Measurements from ENCODE around the gene RSAD1. TPM values are rescaled to one million over a fixed set of nuclear protein-coding genes. Genes with fewer than 3 reads are reported as not detected.

RSAD1 gene
- total and polyA plus RNA-seq, 10 of the 15 experiments (the other 5 are each of a cell fraction or from before 2014, with no cell fraction given), result 2.5 to 28.1 (median 22.6) TPM

DNA sequence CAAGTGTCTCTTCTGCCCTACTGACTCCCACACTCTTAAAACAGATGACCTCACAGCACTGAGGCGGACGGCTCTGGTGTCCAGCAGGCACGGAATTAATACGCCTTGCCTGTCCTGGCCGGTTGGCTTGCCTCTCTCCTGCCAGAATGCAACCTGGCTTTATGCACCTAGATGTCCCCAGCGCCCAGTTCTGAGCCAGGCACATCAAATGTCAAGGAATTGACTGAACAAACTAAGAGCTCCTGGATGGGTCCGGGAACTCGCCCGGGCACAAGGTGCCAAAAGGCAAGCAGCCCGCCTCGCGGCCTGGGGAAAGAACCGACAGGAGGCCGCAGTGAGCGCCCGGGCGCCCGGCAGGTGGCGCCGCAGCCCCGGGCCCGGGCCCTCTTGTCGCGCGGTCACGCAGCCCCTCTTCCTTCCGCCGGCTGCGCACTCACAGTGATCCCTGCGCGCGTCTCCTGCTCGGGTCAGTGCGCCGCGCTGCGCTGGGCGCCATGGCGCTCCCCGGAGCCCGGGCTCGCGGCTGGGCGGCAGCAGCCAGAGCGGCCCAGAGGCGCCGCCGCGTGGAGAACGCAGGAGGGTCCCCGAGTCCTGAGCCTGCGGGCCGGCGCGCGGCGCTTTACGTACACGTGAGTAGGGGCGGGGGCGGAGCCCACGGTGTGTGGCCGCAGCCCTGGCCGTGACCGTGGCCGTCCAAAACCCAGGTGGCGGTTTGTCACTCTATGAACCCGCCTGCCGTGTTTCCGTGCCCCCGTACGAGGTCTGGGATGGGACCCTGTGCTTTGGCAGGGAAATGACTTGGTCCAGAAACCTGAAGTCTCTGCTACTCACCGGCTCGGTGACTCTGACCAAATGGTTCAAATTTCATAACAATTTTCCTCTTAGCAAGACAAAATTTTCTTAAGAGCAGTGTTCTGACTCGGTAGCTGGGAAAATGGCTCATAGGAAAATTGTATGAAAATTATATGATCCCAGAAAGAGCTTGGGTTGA lies at the start of gene RSAD1 (continued):
- TF ChIP-seq ASH2L (IDR thresholded peaks at IDR 0.05; ENCODE audit: borderline replicate concordance, low read depth) (0 out of 2 replicates have a peak, but pooled peaks have one; percentile 17), NFIC (IDR thresholded peaks at IDR 0.05; ENCODE audit: low read depth, low read length) (no peak), BACH1 (IDR thresholded peaks at IDR 0.05; ENCODE audit: borderline replicate concordance) (peak; percentile 95), RCOR1 (conservative IDR thresholded peaks at IDR 0.05; ENCODE audit: low read depth, low read length) (peak; percentile 78; the same call in 1 of the 2 replicates), BCL11A (IDR thresholded peaks at IDR 0.05; ENCODE audit: low read depth, low read length) (no peak), CEBPB (IDR thresholded peaks at IDR 0.05; ENCODE audit: borderline replicate concordance in 1 of 2, low read depth in 2 of 2, low read length in 2 of 2) (no peak), RAD21 (IDR thresholded peaks at IDR 0.05; ENCODE audit: insufficient read depth, low read depth, low read length) (peak; percentile 54), MYC (IDR thresholded peaks at IDR 0.05; ENCODE audit: insufficient read depth, insufficient read length, insufficient replicate concordance, low read length, severe bottlenecking) (peak; percentile 65), DPF2 (IDR thresholded peaks at IDR 0.05) (peak; percentile 91), TARDBP (IDR thresholded peaks at IDR 0.05; ENCODE audit: borderline replicate concordance) (no peak), RB1 (IDR thresholded peaks at IDR 0.05; ENCODE audit: borderline replicate concordance) (peak; percentile 97)
- TF ChIP-seq, protein P1, sequence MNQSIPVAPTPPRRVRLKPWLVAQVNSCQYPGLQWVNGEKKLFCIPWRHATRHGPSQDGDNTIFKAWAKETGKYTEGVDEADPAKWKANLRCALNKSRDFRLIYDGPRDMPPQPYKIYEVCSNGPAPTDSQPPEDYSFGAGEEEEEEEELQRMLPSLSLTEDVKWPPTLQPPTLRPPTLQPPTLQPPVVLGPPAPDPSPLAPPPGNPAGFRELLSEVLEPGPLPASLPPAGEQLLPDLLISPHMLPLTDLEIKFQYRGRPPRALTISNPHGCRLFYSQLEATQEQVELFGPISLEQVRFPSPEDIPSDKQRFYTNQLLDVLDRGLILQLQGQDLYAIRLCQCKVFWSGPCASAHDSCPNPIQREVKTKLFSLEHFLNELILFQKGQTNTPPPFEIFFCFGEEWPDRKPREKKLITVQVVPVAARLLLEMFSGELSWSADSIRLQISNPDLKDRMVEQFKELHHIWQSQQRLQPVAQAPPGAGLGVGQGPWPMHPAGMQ (IDR thresholded peaks at IDR 0.05; ENCODE audit: borderline replicate concordance), result no peak
- TF ChIP-seq, protein P2, sequence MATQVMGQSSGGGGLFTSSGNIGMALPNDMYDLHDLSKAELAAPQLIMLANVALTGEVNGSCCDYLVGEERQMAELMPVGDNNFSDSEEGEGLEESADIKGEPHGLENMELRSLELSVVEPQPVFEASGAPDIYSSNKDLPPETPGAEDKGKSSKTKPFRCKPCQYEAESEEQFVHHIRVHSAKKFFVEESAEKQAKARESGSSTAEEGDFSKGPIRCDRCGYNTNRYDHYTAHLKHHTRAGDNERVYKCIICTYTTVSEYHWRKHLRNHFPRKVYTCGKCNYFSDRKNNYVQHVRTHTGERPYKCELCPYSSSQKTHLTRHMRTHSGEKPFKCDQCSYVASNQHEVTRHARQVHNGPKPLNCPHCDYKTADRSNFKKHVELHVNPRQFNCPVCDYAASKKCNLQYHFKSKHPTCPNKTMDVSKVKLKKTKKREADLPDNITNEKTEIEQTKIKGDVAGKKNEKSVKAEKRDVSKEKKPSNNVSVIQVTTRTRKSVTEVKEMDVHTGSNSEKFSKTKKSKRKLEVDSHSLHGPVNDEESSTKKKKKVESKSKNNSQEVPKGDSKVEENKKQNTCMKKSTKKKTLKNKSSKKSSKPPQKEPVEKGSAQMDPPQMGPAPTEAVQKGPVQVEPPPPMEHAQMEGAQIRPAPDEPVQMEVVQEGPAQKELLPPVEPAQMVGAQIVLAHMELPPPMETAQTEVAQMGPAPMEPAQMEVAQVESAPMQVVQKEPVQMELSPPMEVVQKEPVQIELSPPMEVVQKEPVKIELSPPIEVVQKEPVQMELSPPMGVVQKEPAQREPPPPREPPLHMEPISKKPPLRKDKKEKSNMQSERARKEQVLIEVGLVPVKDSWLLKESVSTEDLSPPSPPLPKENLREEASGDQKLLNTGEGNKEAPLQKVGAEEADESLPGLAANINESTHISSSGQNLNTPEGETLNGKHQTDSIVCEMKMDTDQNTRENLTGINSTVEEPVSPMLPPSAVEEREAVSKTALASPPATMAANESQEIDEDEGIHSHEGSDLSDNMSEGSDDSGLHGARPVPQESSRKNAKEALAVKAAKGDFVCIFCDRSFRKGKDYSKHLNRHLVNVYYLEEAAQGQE (IDR thresholded peaks at IDR 0.05; ENCODE audit: low read depth, low read length), result no peak
- TF ChIP-seq, protein P3, sequence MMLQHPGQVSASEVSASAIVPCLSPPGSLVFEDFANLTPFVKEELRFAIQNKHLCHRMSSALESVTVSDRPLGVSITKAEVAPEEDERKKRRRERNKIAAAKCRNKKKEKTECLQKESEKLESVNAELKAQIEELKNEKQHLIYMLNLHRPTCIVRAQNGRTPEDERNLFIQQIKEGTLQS (IDR thresholded peaks at IDR 0.05; ENCODE audit: borderline replicate concordance, extremely low read depth, low read depth, low read length), result peak; percentile 7; the same call in 1 of the 2 replicates
- TF ChIP-seq, protein P4, sequence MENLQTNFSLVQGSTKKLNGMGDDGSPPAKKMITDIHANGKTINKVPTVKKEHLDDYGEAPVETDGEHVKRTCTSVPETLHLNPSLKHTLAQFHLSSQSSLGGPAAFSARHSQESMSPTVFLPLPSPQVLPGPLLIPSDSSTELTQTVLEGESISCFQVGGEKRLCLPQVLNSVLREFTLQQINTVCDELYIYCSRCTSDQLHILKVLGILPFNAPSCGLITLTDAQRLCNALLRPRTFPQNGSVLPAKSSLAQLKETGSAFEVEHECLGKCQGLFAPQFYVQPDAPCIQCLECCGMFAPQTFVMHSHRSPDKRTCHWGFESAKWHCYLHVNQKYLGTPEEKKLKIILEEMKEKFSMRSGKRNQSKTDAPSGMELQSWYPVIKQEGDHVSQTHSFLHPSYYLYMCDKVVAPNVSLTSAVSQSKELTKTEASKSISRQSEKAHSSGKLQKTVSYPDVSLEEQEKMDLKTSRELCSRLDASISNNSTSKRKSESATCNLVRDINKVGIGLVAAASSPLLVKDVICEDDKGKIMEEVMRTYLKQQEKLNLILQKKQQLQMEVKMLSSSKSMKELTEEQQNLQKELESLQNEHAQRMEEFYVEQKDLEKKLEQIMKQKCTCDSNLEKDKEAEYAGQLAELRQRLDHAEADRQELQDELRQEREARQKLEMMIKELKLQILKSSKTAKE (IDR thresholded peaks at IDR 0.05; ENCODE audit: low read depth, poor library complexity, severe bottlenecking), result no peak
- TF ChIP-seq, protein P5, sequence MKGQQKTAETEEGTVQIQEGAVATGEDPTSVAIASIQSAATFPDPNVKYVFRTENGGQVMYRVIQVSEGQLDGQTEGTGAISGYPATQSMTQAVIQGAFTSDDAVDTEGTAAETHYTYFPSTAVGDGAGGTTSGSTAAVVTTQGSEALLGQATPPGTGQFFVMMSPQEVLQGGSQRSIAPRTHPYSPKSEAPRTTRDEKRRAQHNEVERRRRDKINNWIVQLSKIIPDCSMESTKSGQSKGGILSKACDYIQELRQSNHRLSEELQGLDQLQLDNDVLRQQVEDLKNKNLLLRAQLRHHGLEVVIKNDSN (IDR thresholded peaks at IDR 0.05; ENCODE audit: borderline replicate concordance, extremely low read length, insufficient read depth, low read depth, low read length), result peak; percentile 49

Measured in GM12878 (cell line).